ENCODE measurements around the gene SNX24.
"Not testable (repeated sequence)": the region's sequence is repeated elsewhere in the genome, so short reads cannot be mapped to it uniquely, and the experiment has no call there.

SNX24 gene

DNA sequence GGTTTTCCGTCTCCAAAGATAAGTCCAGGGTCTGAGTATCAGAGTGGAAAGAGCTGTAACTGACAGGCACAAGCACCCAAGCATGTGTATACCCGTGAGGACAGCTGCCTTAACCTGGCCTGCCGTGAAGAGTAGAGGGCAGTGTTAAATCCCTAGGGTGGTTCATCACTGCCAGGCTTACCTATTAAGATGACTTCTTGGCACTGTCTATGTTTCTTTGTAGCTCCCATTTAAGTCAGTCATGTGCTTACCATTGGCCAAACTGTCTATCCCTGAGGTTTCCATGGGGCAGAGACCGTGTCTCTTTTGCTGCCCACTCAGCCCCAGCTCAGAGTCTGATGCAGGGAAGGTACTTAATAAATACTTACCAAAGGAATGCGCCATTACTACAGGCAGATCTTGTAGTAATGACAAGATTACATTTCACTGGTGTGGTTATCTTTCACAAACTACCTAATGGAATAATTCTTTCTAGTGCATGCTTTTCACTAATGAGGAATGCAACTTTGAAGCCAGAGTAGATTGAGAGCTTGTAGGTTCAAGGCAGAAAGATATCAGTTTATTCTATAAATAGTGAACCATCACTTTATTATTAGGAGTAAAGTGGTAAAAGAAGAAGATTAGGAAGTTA, 64.2 kb downstream of the SNX24 start (continued):
- TF ChIP-seq, protein P1, sequence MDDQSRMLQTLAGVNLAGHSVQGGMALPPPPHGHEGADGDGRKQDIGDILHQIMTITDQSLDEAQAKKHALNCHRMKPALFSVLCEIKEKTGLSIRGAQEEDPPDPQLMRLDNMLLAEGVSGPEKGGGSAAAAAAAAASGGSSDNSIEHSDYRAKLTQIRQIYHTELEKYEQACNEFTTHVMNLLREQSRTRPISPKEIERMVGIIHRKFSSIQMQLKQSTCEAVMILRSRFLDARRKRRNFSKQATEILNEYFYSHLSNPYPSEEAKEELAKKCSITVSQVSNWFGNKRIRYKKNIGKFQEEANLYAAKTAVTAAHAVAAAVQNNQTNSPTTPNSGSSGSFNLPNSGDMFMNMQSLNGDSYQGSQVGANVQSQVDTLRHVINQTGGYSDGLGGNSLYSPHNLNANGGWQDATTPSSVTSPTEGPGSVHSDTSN (CRISPR knock-in tag; IDR thresholded peaks at IDR 0.05): no peak
- TF ChIP-seq ZNF211 (tag by site-specific recombination; IDR thresholded peaks at IDR 0.05; ENCODE audit: low read depth) (no peak), GLI2 (tag by site-specific recombination; IDR thresholded peaks at IDR 0.05; ENCODE audit: borderline replicate concordance, low read depth) (no peak)
- TF ChIP-seq, protein P2, sequence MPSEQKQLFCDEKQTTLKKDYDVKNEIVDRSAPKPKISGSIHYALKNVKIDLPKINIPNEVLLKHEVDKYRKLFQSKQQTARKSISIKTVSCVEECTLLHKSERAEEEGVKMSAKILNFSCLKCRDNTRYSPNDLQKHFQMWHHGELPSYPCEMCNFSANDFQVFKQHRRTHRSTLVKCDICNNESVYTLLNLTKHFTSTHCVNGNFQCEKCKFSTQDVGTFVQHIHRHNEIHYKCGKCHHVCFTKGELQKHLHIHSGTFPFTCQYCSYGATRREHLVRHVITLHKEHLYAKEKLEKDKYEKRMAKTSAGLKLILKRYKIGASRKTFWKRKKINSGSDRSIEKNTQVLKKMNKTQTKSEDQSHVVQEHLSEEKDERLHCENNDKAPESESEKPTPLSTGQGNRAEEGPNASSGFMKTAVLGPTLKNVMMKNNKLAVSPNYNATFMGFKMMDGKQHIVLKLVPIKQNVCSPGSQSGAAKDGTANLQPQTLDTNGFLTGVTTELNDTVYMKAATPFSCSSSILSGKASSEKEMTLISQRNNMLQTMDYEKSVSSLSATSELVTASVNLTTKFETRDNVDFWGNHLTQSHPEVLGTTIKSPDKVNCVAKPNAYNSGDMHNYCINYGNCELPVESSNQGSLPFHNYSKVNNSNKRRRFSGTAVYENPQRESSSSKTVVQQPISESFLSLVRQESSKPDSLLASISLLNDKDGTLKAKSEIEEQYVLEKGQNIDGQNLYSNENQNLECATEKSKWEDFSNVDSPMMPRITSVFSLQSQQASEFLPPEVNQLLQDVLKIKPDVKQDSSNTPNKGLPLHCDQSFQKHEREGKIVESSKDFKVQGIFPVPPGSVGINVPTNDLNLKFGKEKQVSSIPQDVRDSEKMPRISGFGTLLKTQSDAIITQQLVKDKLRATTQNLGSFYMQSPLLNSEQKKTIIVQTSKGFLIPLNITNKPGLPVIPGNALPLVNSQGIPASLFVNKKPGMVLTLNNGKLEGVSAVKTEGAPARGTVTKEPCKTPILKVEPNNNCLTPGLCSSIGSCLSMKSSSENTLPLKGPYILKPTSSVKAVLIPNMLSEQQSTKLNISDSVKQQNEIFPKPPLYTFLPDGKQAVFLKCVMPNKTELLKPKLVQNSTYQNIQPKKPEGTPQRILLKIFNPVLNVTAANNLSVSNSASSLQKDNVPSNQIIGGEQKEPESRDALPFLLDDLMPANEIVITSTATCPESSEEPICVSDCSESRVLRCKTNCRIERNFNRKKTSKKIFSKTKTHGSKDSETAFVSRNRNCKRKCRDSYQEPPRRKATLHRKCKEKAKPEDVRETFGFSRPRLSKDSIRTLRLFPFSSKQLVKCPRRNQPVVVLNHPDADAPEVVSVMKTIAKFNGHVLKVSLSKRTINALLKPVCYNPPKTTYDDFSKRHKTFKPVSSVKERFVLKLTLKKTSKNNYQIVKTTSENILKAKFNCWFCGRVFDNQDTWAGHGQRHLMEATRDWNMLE (tag by site-specific recombination; conservative IDR thresholded peaks at IDR 0.05; ENCODE audit: low read depth): no peak
- TF ChIP-seq, protein P3, sequence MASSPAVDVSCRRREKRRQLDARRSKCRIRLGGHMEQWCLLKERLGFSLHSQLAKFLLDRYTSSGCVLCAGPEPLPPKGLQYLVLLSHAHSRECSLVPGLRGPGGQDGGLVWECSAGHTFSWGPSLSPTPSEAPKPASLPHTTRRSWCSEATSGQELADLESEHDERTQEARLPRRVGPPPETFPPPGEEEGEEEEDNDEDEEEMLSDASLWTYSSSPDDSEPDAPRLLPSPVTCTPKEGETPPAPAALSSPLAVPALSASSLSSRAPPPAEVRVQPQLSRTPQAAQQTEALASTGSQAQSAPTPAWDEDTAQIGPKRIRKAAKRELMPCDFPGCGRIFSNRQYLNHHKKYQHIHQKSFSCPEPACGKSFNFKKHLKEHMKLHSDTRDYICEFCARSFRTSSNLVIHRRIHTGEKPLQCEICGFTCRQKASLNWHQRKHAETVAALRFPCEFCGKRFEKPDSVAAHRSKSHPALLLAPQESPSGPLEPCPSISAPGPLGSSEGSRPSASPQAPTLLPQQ (tag by site-specific recombination; IDR thresholded peaks at IDR 0.05): no peak
- TF ChIP-seq, protein P4, sequence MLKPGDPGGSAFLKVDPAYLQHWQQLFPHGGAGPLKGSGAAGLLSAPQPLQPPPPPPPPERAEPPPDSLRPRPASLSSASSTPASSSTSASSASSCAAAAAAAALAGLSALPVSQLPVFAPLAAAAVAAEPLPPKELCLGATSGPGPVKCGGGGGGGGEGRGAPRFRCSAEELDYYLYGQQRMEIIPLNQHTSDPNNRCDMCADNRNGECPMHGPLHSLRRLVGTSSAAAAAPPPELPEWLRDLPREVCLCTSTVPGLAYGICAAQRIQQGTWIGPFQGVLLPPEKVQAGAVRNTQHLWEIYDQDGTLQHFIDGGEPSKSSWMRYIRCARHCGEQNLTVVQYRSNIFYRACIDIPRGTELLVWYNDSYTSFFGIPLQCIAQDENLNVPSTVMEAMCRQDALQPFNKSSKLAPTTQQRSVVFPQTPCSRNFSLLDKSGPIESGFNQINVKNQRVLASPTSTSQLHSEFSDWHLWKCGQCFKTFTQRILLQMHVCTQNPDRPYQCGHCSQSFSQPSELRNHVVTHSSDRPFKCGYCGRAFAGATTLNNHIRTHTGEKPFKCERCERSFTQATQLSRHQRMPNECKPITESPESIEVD (tag by site-specific recombination; IDR thresholded peaks at IDR 0.05): no peak

DNA sequence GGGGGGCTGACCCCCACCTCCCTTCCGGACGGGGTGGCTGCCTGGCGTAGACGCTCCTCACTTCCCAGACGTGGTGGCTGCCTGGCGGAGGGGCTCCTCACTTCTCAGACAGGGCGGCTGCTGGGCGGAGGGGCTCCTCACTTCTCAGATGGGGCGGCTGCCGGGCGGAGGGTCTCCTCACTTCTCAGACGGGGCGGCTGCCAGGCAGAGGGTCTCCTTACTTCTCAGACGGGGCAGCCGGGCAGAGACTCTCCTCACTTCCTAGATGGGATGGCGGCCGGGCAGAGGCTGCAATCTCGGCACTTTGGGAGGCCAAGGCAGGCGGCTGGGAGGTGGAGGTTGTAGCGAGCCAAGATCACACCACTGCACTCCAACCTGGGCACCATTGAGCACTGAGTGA, 68.0 kb downstream of the SNX24 start:
- H3K4me3 ChIP-seq (ENCODE audit: low read depth, low read length); CTCF ChIA-PET; POLR2A ChIA-PET: not testable (repeated sequence)

DNA sequence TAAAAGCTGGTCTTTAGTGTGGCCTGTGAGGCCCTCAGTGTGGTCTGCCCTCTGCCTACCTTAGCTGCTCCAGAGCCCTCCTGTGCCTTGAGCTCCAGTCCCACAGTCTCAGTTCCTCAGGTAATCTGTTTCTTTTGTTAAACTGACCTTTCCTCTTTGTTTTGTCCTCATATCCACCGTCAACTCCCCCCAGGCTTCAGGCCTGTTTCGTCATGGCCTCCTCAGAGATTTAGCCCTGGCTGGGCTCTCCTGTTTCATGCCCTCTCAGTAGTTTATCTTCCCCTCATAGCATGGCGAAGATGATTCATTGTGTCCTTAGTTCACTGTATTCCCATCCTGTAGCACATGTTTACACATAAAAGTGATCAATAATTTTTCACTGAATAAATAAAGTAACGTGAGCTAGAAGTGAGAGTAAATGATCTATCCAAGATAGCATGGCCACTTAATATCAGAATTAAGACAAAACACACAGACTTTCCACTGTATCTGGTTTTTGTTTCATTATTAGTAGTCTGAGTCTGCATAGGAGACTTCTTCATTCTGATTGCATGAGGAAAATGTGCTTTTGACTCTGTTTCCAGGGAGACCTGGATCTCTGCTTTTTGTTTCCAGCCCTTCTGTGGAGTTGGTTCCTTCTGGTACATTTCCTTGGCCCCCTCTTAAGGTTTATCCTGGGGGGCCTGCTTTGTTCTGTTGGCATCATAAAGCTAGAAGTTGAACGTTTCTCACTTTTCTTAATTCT, 70.5 kb downstream of the SNX24 start:
- Histone ChIP-seq H3K27ac (ENCODE audit: extremely low read depth, low read depth, low read length) (no peak overlapping the region), H3K4me3 (ENCODE audit: low read depth, low read length) (no peak overlapping the region), H3K9me3 (ENCODE audit: control insufficient read depth, insufficient read depth, low read depth, low read length) (no peaks in the 10 kb centered on the region), H3K36me3 (ENCODE audit: control insufficient read depth in 2 of 2, insufficient read depth in 1 of 2, low read length in 2 of 2) (no peaks in the 10 kb centered on the region), H3K4me1 (ENCODE audit: control insufficient read depth, insufficient read depth, low read length) (0 out of 2 replicates have a peak, but pooled peaks cover 2% of the 10 kb centered on the region)
- ChIA-PET POLR2A (interaction anchor here (0.5 to 0.6 kb wide), 2 partner anchors 42 to 208 kb away, joined by 3 to 5 read pairs; no protein-coding TSS in a partner anchor), CTCF (no interaction called here)
- no peak for TF ChIP-seq OVOL3 (tag by site-specific recombination; IDR thresholded peaks at IDR 0.05)
- TF ChIP-seq, protein P5, sequence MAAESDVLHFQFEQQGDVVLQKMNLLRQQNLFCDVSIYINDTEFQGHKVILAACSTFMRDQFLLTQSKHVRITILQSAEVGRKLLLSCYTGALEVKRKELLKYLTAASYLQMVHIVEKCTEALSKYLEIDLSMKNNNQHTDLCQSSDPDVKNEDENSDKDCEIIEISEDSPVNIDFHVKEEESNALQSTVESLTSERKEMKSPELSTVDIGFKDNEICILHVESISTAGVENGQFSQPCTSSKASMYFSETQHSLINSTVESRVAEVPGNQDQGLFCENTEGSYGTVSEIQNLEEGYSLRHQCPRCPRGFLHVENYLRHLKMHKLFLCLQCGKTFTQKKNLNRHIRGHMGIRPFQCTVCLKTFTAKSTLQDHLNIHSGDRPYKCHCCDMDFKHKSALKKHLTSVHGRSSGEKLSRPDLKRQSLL (tag by site-specific recombination; IDR thresholded peaks at IDR 0.05): no peak
- TF ChIP-seq, protein P6, sequence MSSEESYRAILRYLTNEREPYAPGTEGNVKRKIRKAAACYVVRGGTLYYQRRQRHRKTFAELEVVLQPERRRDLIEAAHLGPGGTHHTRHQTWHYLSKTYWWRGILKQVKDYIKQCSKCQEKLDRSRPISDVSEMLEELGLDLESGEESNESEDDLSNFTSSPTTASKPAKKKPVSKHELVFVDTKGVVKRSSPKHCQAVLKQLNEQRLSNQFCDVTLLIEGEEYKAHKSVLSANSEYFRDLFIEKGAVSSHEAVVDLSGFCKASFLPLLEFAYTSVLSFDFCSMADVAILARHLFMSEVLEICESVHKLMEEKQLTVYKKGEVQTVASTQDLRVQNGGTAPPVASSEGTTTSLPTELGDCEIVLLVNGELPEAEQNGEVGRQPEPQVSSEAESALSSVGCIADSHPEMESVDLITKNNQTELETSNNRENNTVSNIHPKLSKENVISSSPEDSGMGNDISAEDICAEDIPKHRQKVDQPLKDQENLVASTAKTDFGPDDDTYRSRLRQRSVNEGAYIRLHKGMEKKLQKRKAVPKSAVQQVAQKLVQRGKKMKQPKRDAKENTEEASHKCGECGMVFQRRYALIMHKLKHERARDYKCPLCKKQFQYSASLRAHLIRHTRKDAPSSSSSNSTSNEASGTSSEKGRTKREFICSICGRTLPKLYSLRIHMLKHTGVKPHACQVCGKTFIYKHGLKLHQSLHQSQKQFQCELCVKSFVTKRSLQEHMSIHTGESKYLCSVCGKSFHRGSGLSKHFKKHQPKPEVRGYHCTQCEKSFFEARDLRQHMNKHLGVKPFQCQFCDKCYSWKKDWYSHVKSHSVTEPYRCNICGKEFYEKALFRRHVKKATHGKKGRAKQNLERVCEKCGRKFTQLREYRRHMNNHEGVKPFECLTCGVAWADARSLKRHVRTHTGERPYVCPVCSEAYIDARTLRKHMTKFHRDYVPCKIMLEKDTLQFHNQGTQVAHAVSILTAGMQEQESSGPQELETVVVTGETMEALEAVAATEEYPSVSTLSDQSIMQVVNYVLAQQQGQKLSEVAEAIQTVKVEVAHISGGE (tag by site-specific recombination; conservative IDR thresholded peaks at IDR 0.05; ENCODE audit: low read depth): no peak
- TF ChIP-seq SP7 (tag by site-specific recombination; IDR thresholded peaks at IDR 0.05): no peak
- TF ChIP-seq ZNF221 (tag by site-specific recombination; IDR thresholded peaks at IDR 0.05; ENCODE audit: borderline replicate concordance): no peak
- TF ChIP-seq ZSCAN23 (tag by site-specific recombination; IDR thresholded peaks at IDR 0.05): no peak
- no peak for TF ChIP-seq YY1 (tag by site-specific recombination; IDR thresholded peaks at IDR 0.05)
- TF ChIP-seq ZNF660 (tag by site-specific recombination; IDR thresholded peaks at IDR 0.05): no peak
- TF ChIP-seq ZNF585B (tag by site-specific recombination; IDR thresholded peaks at IDR 0.05): no peak

More for the DNA sequence above, 68.0 kb downstream of the SNX24 start:
- not testable (repeated sequence) for H3K36me3 ChIP-seq (ENCODE audit: control insufficient read depth in 2 of 2, insufficient read depth in 1 of 2, low read length in 2 of 2); H3K27ac ChIP-seq (ENCODE audit: extremely low read depth, low read depth, low read length); H3K4me1 ChIP-seq (ENCODE audit: control insufficient read depth, insufficient read depth, low read length); H3K9me3 ChIP-seq (ENCODE audit: control insufficient read depth, insufficient read depth, low read depth, low read length)

Measured in HEK293 (cell line).